IMR-90 (cell line): ENCODE measurements around the gene LCE1A. TPM values are rescaled to one million over a fixed set of nuclear protein-coding genes. Genes with fewer than 3 reads are reported as not detected.

Experiments
- ATAC-seq: fragments of 200-7000 bp; cut with Tn5 transposase; 2 replicates; pipeline ENCODE4 v1.9.1; 2020; ENCODE audit warnings: low read depth, mild to moderate bottlenecking, moderate library complexity
- BruUV-seq: library from RNA; stranded (reverse); fragments of 400-500 nt; replicated peaks from 2 replicates; lab custom pipeline; 2021; lab: Mats Ljungman, UMichigan
- CTCF ChIA-PET: fragments of 300-600 bp; formaldehyde crosslinking; extraction: SDS; loops from one replicate; lab custom pipeline; 2021; ENCODE audit warnings: antibody characterized with exemption; lab: Yijun Ruan, JAX
- POLR2A ChIA-PET: fragments of 300-600 bp; sonication (Branson Sonifier 250); formaldehyde crosslinking; loops from one replicate; lab custom pipeline; 2022; ENCODE audit warnings: antibody characterized with exemption; ENCODE audit not compliant: unreplicated experiment; lab: Charles Lee
- DNase-seq: peaks from one replicate; pipeline ENCODE4 v3.0.0; 2013
- H2AFZ ChIP-seq: replicated peaks from 2 replicates; pipeline ENCODE3; 2013; ENCODE audit warnings: low read length, mild to moderate bottlenecking; ENCODE audit not compliant: poor library complexity
- H2AK5ac ChIP-seq: 2 replicates; pipeline ENCODE4 v1.6.1; 2013; ENCODE audit warnings: low read depth, low read length, inconsistent platforms
- H2AK9ac ChIP-seq: replicated peaks from 2 replicates; pipeline ENCODE3; 2013; ENCODE audit warnings: mild to moderate bottlenecking, low read depth, low read length, moderate library complexity; ENCODE audit not compliant: poor library complexity
- H2BK120ac ChIP-seq: 2 replicates; pipeline ENCODE4 v1.6.1; 2013; ENCODE audit warnings: low read depth, low read length, inconsistent platforms
- H2BK15ac ChIP-seq: 3 replicates; pipeline ENCODE4 v1.6.1; 2013; ENCODE audit warnings: low read depth, low read length, inconsistent platforms
- H2BK20ac ChIP-seq: 2 replicates; pipeline ENCODE4 v1.6.1; 2013; ENCODE audit warnings: low read depth, mild to moderate bottlenecking, inconsistent platforms, low read length, moderate library complexity
- H2BK5ac ChIP-seq: 2 replicates; pipeline ENCODE4 v1.6.1; 2013; ENCODE audit warnings: mild to moderate bottlenecking, low read depth, low read length, inconsistent platforms; ENCODE audit not compliant: poor library complexity, severe bottlenecking
- H3K14ac ChIP-seq: replicated peaks from 2 replicates; pipeline ENCODE4 v1.6.1; 2013; ENCODE audit warnings: low read depth, low read length, inconsistent platforms
- H3K18ac ChIP-seq: 2 replicates; pipeline ENCODE4 v1.6.1; 2013; ENCODE audit warnings: low read depth, low read length, control low read depth
- H3K23ac ChIP-seq: 2 replicates; pipeline ENCODE4 v1.6.1; 2013; ENCODE audit warnings: low read depth, low read length, inconsistent platforms
- H3K27ac ChIP-seq: 2 replicates; pipeline ENCODE4 v1.5.1; 2013; ENCODE audit warnings: mild to moderate bottlenecking, control low read depth, low read length; ENCODE audit not compliant: insufficient read depth
- H3K27me3 ChIP-seq: 2 replicates; pipeline ENCODE4 v1.6.1; 2013; ENCODE audit warnings: low read length; ENCODE audit not compliant: control insufficient read depth, insufficient read depth
- H3K36me3 ChIP-seq: 2 replicates; pipeline ENCODE4 v1.6.1; 2013; ENCODE audit warnings: low read length, mixed read lengths; ENCODE audit not compliant: control insufficient read depth, insufficient read depth
- H3K4ac ChIP-seq: 2 replicates; pipeline ENCODE4 v1.6.1; 2013; ENCODE audit warnings: low read depth, low read length, inconsistent platforms
- H3K4me1 ChIP-seq: 2 replicates; pipeline ENCODE4 v1.6.1; 2013; ENCODE audit warnings: low read length, mixed read lengths; ENCODE audit not compliant: control insufficient read depth, insufficient read depth
- H3K4me2 ChIP-seq: 2 replicates; pipeline ENCODE4 v1.6.1; 2013; ENCODE audit warnings: low read depth, mild to moderate bottlenecking, control low read depth, low read length, moderate library complexity
- H3K4me3 ChIP-seq: 2 replicates; pipeline ENCODE4 v1.5.1; 2013; ENCODE audit warnings: low read depth, mild to moderate bottlenecking, control low read depth, low read length, moderate library complexity; ENCODE audit not compliant: insufficient read depth
- H3K56ac ChIP-seq: 2 replicates; pipeline ENCODE4 v1.6.1; 2013; ENCODE audit warnings: low read length, inconsistent platforms; ENCODE audit not compliant: insufficient read depth; ENCODE audit errors: extremely low read depth
- H3K79me1 ChIP-seq, 2 experiments: 2 replicates each; pipeline ENCODE4 v1.6.1; 2013; ENCODE audit warnings: low read length in 2 of 2, inconsistent platforms in 1 of 2, low read depth in 1 of 2
- H3K9ac ChIP-seq: 2 replicates; pipeline ENCODE4 v1.6.1; 2013; ENCODE audit warnings: low read depth, low read length, control low read depth
- H3K9me1 ChIP-seq: 2 replicates; pipeline ENCODE4 v1.6.1; 2013; ENCODE audit warnings: low read length, inconsistent platforms; ENCODE audit not compliant: insufficient read depth
- H3K9me3 ChIP-seq: 2 replicates; pipeline ENCODE4 v1.6.1; 2013; ENCODE audit warnings: low read length; ENCODE audit not compliant: control insufficient read depth, insufficient read depth
- H4K20me1 ChIP-seq: 2 replicates; pipeline ENCODE4 v1.6.1; 2013; ENCODE audit warnings: low read length, inconsistent platforms; ENCODE audit not compliant: insufficient read depth
- H4K5ac ChIP-seq: 2 replicates; pipeline ENCODE4 v1.6.1; 2013; ENCODE audit warnings: mild to moderate bottlenecking, low read depth, low read length, control low read depth
- H4K8ac ChIP-seq, 2 experiments: 2 replicates each; pipeline ENCODE4 v1.6.1; 2013; ENCODE audit warnings: low read depth in 2 of 2, low read length in 2 of 2, control low read depth in 1 of 2, inconsistent platforms in 1 of 2
- H4K91ac ChIP-seq: 2 replicates; pipeline ENCODE4 v1.6.1; 2013; ENCODE audit warnings: low read depth, low read length, inconsistent platforms; ENCODE audit not compliant: insufficient read depth
- MAFK ChIP-seq: IDR thresholded peaks from 2 replicates; pipeline ENCODE4 v1.6.1; 2012; ENCODE audit warnings: low read depth, low read length, improper control_type of control experiment
- SMC3 ChIP-seq: fragments of 150-350 bp; IDR thresholded peaks from 2 replicates; pipeline ENCODE4 v1.6.1; 2016; ENCODE audit warnings: low read depth, mild to moderate bottlenecking, antibody characterized with exemption, low read length, moderate library complexity
- dilution Hi-C: fragments of 300-500 bp; cut with HindIII; formaldehyde crosslinking; loops from one replicate; pipeline ENCODE4 v1.14.3; 2018; ENCODE audit warnings: low sequenced_read_pairs; ENCODE audit not compliant: unreplicated experiment
- in situ Hi-C: fragments of 300-500 bp; cut with MboI; formaldehyde crosslinking; loops from 3 replicates; pipeline ENCODE4 v1.14.3; 2019; ENCODE audit warnings: low sequenced_read_pairs, inconsistent platforms, mixed read lengths
- intact Hi-C: fragments of 100-400 bp; cut with micrococcal nuclease; formaldehyde crosslinking; loops from 2 replicates; pipeline ENCODE4 v1.10.0; 2022
- polyA plus RNA-seq, 3 experiments: library from polyadenylated mRNA; depleted of rRNA; stranded (reverse); fragments of >200 nt; gene quantifications; 2 replicates each; pipeline ENCODE4 v1.2.3, GENCODE V29; 2012; ENCODE audit warnings: low replicate concordance in 1 of 3
- total RNA-seq: library from RNA; depleted of rRNA; stranded (reverse); fragments of >200 nt; gene quantifications from 2 replicates; pipeline ENCODE4 v1.2.3, GENCODE V29; 2012

LCE1A gene
- total and polyA plus RNA-seq, 2 of the 4 experiments (the other 2 are of a cell fraction) = not detected

GRCh38 chr1:152873495-152873894 is 46.2 kb downstream of the LCE1A start:
- H3K4me1 ChIP-seq = no peaks in the 10 kb centered on the region
- H2AK5ac ChIP-seq = no peak overlapping the region
- no peak for TF ChIP-seq SMC3
- peak; percentile 34; the same call in 1 of the 2 replicates for TF ChIP-seq MAFK
- no peak overlapping the region for H3K23ac ChIP-seq
- ATAC-seq (peak; percentile 59), DNase-seq (peak; percentile 8)
- in situ Hi-C loops = loop anchor here (5.0 kb wide), 1 partner anchor 354 kb away; no protein-coding TSS in a partner anchor
- no peak overlapping the region for H3K4ac ChIP-seq
- H3K36me3 ChIP-seq = no peaks in the 10 kb centered on the region
- no peaks in the 10 kb centered on the region for H3K27me3 ChIP-seq
- no peak overlapping the region for H3K56ac ChIP-seq
- H2BK5ac ChIP-seq = no peak overlapping the region
- no peak overlapping the region for H3K9ac ChIP-seq
- ChIA-PET CTCF (no interaction called here), POLR2A (no interaction called here)
- dilution Hi-C loops = no loop called here
- H4K20me1 ChIP-seq = no peaks in the 10 kb centered on the region
- H3K4me3 ChIP-seq = no peak overlapping the region
- no peak overlapping the region for H3K18ac ChIP-seq
- H3K14ac ChIP-seq = no peak overlapping the region
- no peaks in the 10 kb centered on the region for H3K9me3 ChIP-seq
- BruUV-seq = no TSS peak
- intact Hi-C loops = no loop called here
- no peak overlapping the region for H4K91ac ChIP-seq
- H2BK20ac ChIP-seq = no peak overlapping the region
- no peak overlapping the region for H4K8ac ChIP-seq
- no peaks in the 10 kb centered on the region for H3K9me1 ChIP-seq
- no peak overlapping the region for H2BK15ac ChIP-seq
- no peaks in the 10 kb centered on the region for H3K79me1 ChIP-seq
- H4K5ac ChIP-seq = no peak overlapping the region
- no peak overlapping the region for H2AK9ac ChIP-seq
- no peak overlapping the region for H2AFZ ChIP-seq
- no peak overlapping the region for H3K4me2 ChIP-seq
- no peak overlapping the region for H2BK120ac ChIP-seq
- H3K27ac ChIP-seq = no peak overlapping the region
